ENCODE data around the gene TJP1. TPM values are rescaled to one million over a fixed set of nuclear protein-coding genes. Genes with fewer than 3 reads are reported as not detected.
A peak's percentile ranks its signal among the peaks of the same experiment; 100 is the strongest.

The TJP1 gene
- total and polyA plus RNA-seq, 9 of the 15 experiments (the other 6 are each of a cell fraction or from before 2014, with no cell fraction given) = 9.1 to 39.3 (median 28.0) TPM

GRCh38 chr15:29821416-29822099, 710 bp downstream of the TJP1 start (continued):
- TF ChIP-seq MITF (IDR thresholded peaks at IDR 0.05) (no peak), CBX5 (IDR thresholded peaks at IDR 0.05; ENCODE audit: borderline replicate concordance, low read depth) (no peak), TCF3 (CRISPR knock-in tag; IDR thresholded peaks at IDR 0.05) (no peak), THAP12 (CRISPR knock-in tag; IDR thresholded peaks at IDR 0.05) (0 out of 2 replicates have a peak, but pooled peaks have one; percentile 35), PKNOX1 (IDR thresholded peaks at IDR 0.05) (peak; percentile 30; the same call in 1 of the 2 replicates), KAT2B (IDR thresholded peaks at IDR 0.05; ENCODE audit: low read depth, low read length) (no peak), HMBOX1 (IDR thresholded peaks at IDR 0.05) (no peak), CHD1 (IDR thresholded peaks at IDR 0.05; ENCODE audit: low read length) (peak; percentile 17), NRF1 (conservative IDR thresholded peaks at IDR 0.05 in 1 of 2, IDR thresholded peaks at IDR 0.05 in 1 of 2) (peak; percentile 84 to 85), ZNF232 (CRISPR knock-in tag; IDR thresholded peaks at IDR 0.05) (no peak), DLX4 (CRISPR knock-in tag; IDR thresholded peaks at IDR 0.05) (no peak), PYGO2 (tag; IDR thresholded peaks at IDR 0.05) (no peak), NR2C2 (CRISPR knock-in tag; IDR thresholded peaks at IDR 0.05) (no peak), NR2C2 (tag; IDR thresholded peaks at IDR 0.05) (no peak), ZC3H4 (CRISPR knock-in tag; IDR thresholded peaks at IDR 0.05; ENCODE audit: borderline replicate concordance) (peak; percentile 68; the same call in 1 of the 2 replicates), KLF13 (tag; IDR thresholded peaks at IDR 0.05; ENCODE audit: borderline replicate concordance, low read depth) (no peak), TEAD1 (CRISPR knock-in tag; IDR thresholded peaks at IDR 0.05) (peak; percentile 81 to 84), ZNF398 (CRISPR knock-in tag; IDR thresholded peaks at IDR 0.05) (no peak), TBP (optimal IDR thresholded peaks at IDR 0.05; ENCODE audit: low read depth, low read length) (peak; percentile 77), TAF7 (tag; IDR thresholded peaks at IDR 0.05) (no peak)
